Measurements from ENCODE around the gene MBOAT1. TPM values are rescaled to one million over a fixed set of nuclear protein-coding genes. Genes with fewer than 3 reads are reported as not detected.
"Not testable (repeated sequence)": the region's sequence is repeated elsewhere in the genome, so short reads cannot be mapped to it uniquely, and the experiment has no call there.

Gene MBOAT1
- polyA plus RNA-seq, 3 donors from 2014 or later, result 0.14 to 0.76 TPM; not detected in 1

GRCh38 chr6:20182926-20183521 is 29.2 kb downstream of the MBOAT1 start:
- Mint-ChIP-seq H3K4me1 (peaks cover 0 to 4% of the 10 kb centered on the region in 2 donors), H3K27me3 (ENCODE audit: low read depth in 3 of 3) (peaks cover 0 to 3% (median 3%) of the 10 kb centered on the region in 3 donors), H3K9me3 (no peaks in the 10 kb centered on the region), H3K4me3 (no peak overlapping the region), H3K36me3 (no peaks in the 10 kb centered on the region), H3K27ac (no peak overlapping the region)
- no peak for DNase-seq

DNA sequence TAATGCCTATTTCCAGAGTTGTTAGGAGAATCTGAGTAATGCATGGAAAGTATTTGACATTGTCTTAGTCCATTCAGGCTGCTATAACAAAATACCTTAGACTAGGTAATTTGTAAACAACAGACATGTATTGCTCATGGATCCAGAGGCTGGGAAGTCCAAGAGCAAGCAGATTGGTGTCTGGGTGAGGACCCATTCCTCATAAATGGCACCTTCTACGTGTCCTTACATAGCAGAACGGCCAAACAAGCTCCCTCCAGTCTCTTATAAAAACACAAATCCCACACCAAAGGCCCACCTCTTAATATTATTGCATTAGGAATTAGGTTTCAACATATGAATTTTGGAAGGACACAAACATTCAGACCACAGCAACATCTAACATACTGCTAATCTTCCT is 30.2 kb downstream of the MBOAT1 start:
- Mint-ChIP-seq H3K9me3 (no peaks in the 10 kb centered on the region), H3K4me3 (no peak overlapping the region), H3K27ac (no peak overlapping the region), H3K27me3 (ENCODE audit: low read depth in 3 of 3) (peaks cover 0 to 3% (median 3%) of the 10 kb centered on the region in 3 donors), H3K36me3 (peaks cover 0 to 3% (median 0%) of the 10 kb centered on the region in 3 donors), H3K4me1 (peaks cover 0 to 4% of the 10 kb centered on the region in 2 donors)
- no peak for DNase-seq

DNA sequence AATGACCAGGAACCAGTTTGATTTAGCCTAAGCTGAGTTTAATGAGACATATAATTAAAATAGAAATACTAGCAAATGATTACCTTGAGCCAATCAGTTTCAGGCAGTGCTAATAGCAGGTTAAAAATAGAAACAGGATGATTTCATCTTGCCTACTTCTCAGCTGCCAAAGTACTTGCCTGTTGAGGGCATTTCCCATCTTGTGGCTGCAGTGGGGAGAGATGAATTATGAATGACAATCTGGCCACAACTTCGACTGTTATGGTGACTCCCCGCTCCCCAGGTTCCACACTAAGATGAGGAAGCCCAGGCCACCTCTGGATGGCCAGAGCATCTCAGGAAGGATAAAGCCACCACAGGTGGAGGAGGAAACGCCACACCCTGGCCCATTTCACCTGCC is 31.3 kb downstream of the MBOAT1 start:
- Mint-ChIP-seq H3K4me3 (no peak overlapping the region), H3K9me3 (no peaks in the 10 kb centered on the region), H3K4me1 (peaks cover 0 to 4% of the 10 kb centered on the region in 2 donors), H3K36me3 (peaks cover 0 to 3% (median 0%) of the 10 kb centered on the region in 3 donors), H3K27me3 (ENCODE audit: low read depth in 3 of 3) (peaks cover 0 to 4% (median 3%) of the 10 kb centered on the region in 3 donors), H3K27ac (no peak overlapping the region)
- no peak for DNase-seq

DNA sequence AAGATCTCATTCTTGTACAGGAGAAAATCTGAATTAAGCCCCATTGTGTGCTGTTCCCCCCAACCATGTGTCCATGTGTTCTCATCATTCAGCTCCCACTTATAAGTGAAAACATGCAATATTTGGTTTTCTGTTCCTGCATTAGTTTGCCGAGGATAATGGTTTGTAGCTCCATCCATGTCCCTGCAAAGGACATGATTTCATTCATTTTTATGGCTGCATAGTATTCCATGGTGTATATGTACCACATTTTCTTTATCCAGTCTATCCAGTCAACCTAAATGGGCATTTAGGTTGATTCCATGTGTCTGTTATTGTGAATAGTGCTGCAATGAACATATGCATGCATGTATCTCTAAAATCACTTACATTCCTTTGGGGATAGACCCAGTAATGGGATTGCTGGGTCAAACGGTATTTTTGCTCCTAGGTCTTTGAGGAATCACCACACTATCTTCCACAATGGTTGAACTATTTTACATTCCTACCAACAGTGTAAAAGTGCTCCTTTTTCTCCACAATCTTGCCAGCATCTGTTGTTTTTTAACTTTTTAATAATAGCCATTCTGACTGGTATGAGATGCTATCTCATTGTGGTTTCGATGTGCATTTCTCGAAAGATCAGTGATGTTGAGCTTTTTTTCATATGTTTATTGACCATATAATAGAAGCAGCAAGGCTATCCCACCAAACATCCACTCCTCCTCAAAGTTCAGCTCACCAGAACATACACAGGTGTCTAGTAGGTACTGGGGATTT is 32.8 kb downstream of the MBOAT1 start:
- not testable (repeated sequence) for H3K4me1 Mint-ChIP-seq; H3K36me3 Mint-ChIP-seq; H3K9me3 Mint-ChIP-seq; DNase-seq; H3K27ac Mint-ChIP-seq; H3K27me3 Mint-ChIP-seq (ENCODE audit: low read depth in 3 of 3); H3K4me3 Mint-ChIP-seq

DNA sequence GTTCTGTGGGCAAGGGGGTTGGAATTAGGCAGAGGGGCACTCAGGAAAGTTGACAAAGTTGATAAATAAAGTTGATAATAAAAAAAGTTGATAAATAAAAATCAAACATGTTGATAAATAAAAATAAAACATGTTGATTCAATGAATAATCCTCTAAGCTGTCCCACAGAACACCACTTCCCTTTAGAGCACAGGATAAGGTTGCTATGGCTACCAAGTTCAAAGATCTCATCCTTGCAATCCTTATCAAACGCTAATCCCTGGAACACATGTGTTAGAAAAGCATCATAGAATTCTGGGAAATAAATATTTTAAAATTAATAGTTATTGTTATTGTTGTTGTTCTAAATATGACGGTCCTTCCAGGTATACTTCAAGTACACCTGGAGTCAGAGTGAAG is 33.9 kb downstream of the MBOAT1 start:
- DNase-seq, result no peak
- peaks cover 4 to 5% (median 4%) of the 10 kb centered on the region in 3 donors for H3K27me3 Mint-ChIP-seq (ENCODE audit: low read depth in 3 of 3)
- no peaks in the 10 kb centered on the region for H3K9me3 Mint-ChIP-seq
- H3K36me3 Mint-ChIP-seq, result peaks cover 0 to 3% (median 0%) of the 10 kb centered on the region in 3 donors
- H3K4me3 Mint-ChIP-seq, result no peak overlapping the region
- no peak overlapping the region for H3K27ac Mint-ChIP-seq
- H3K4me1 Mint-ChIP-seq, result peaks cover 12 to 17% of the 10 kb centered on the region in 2 donors

DNA sequence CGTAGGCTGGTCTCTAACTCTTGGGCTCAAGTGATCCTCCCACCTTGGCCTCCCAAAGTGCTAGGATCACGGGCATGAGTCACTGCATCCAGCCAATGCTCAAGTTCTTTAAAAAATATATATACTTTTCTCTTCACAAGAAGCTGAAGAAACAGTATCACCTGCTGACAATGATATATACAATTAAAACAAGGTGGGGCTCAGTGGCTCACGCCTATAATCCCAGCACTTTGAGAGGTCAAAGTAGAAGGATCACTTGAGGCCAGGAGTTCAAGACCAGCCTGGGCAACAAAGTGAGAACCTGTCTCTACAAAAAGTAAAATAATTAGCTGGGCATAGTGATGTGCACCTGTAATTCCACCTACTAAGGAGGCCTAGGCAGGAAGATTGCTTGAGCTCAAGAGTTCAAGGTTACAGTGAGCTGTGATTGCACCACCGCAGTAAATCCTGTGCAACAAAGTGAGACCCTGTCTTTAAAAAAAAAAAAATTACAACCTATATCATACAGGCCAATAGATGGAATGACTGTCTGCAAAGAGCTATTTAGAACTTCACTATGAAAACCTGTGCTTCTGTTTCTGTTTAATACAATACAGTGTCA is 36.4 kb downstream of the MBOAT1 start:
- H3K27me3 Mint-ChIP-seq (ENCODE audit: low read depth in 3 of 3), result peaks cover 4 to 5% (median 4%) of the 10 kb centered on the region in 3 donors
- DNase-seq, result no peak
- peaks cover 15 to 16% of the 10 kb centered on the region in 2 donors for H3K4me1 Mint-ChIP-seq
- H3K9me3 Mint-ChIP-seq, result no peaks in the 10 kb centered on the region
- peaks cover 0 to 3% (median 0%) of the 10 kb centered on the region in 3 donors for H3K36me3 Mint-ChIP-seq
- no peak overlapping the region for H3K27ac Mint-ChIP-seq
- no peak overlapping the region for H3K4me3 Mint-ChIP-seq

DNA sequence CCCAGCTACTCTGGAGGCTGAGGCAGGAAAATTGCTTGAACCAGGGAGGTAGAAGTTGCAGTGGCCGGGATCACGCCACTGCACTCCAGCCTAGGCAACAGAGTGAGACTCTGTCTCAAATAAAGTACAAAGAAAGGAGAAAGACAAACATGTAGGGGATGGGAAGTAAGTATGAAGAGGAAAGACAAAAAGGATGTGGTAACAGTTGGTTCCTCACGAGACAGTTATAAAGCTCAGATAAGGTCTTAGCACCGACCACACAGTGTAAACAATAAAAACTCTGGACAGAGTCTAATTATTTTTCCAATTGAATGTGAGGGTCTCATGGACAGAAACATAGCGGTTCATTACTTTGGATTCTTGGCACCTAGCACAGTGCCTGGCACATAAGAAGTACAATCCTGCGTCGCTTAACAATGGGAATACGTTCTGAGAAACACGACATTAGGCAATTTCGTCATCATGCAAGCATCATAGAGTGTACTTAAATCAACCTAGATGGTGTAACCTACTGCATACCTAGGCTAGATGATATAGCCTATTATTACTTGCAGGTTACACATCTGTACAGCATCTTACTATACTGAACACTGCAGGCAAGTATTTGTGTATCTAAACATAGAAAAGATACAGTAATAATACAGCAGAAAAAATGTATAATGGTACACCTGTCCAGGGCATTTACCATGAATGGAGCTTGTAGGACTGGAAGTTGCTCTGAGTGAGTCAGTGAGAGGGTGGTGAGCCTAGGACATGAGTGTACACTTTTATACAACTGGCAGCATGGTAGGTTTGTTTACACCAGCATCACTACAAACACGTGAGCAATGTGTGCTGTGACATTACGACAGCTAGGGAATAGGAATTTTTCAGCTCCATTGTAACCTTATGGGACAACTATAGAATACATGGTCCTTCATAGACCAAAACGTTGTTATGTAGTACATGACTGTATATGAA is 38.2 kb downstream of the MBOAT1 start:
- H3K9me3 Mint-ChIP-seq, result no peaks in the 10 kb centered on the region
- H3K36me3 Mint-ChIP-seq, result peaks cover 0 to 3% (median 0%) of the 10 kb centered on the region in 3 donors
- DNase-seq, result peak in 1 of 3 donors; percentile 0
- H3K4me3 Mint-ChIP-seq, result peak overlapping the region; percentile 28 to 60 (median 42)
- peaks cover 15 to 16% of the 10 kb centered on the region in 2 donors for H3K4me1 Mint-ChIP-seq
- peaks cover 4 to 5% (median 4%) of the 10 kb centered on the region in 3 donors for H3K27me3 Mint-ChIP-seq (ENCODE audit: low read depth in 3 of 3)
- peak overlapping the region in 2 of 6 donors; percentile 13 to 29 for H3K27ac Mint-ChIP-seq

DNA sequence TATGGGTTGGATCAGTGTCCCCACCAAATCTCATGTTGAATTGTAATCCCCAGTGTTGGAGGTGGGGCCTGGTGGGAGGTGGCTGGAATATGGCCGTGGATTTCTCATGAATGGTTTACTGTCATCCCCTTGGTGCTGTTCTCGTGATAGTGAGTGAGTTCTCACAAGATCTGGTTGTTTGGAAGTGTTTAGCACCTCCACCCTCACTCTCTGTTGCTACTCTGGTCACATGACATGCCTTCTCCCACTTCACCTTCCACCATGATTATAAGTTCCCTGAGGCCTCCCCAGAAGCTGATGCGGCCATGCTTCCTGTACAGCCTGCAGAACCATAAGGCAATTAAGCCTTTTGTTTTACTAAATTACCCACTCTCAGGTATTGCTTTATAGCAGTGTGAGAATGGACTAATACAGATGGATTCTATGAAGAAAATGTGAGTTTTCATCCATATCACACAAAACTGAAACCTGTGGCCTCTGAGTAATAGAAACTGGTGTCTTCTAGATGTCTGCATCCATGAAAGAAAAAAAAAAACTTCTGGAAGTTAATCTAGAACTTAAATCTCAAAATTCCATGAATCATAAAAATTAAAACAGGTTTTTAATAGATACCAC is 39.3 kb downstream of the MBOAT1 start:
- peaks cover 4 to 9% (median 5%) of the 10 kb centered on the region in 3 donors for H3K27me3 Mint-ChIP-seq (ENCODE audit: low read depth in 3 of 3)
- no peak overlapping the region for H3K4me3 Mint-ChIP-seq
- no peaks in the 10 kb centered on the region for H3K9me3 Mint-ChIP-seq
- DNase-seq, result no peak
- H3K27ac Mint-ChIP-seq, result peak overlapping the region in 1 of 6 donors; percentile 41
- H3K4me1 Mint-ChIP-seq, result peaks cover 15 to 16% of the 10 kb centered on the region in 2 donors
- peaks cover 0 to 3% (median 0%) of the 10 kb centered on the region in 3 donors for H3K36me3 Mint-ChIP-seq

DNA sequence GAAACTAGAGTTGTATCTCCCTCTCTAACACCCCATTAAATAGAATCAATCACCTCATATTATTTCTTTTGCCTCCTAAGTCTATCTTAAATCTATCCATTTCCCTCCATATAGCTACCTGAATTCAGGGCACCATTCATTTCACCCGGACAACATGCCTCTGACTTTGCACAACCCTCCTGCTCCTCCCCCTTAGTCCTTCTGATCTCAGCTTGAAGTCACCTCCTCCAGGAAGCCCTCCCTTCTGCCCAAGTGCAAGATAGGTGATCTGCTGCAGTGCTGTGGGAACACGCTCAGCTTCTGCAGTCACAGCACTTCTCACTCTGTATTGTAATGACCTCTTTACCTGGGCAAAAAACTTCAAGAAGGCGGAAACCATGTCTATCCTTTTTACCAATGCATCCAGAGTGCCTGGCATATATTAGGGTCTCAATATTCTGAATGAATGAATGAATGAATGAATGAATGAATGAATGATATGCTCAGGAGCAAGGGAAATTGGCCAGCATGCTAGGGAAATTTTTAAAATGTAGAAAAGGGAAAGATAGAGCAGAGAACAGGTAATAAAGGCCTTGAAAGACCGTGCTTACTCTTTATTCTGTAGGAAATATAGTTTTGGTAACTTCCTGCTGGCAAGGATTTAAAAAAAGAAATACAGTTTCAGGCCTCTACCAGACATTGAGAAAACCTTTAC is 41.7 kb downstream of the MBOAT1 start:
- DNase-seq, result no peak
- Mint-ChIP-seq H3K4me1 (peaks cover 15 to 16% of the 10 kb centered on the region in 2 donors), H3K36me3 (no peaks in the 10 kb centered on the region), H3K4me3 (no peak overlapping the region), H3K27ac (no peak overlapping the region), H3K9me3 (no peaks in the 10 kb centered on the region), H3K27me3 (ENCODE audit: low read depth in 3 of 3) (peaks cover 3 to 9% (median 5%) of the 10 kb centered on the region in 3 donors)

GRCh38 chr6:20169786-20170185 is 42.5 kb downstream of the MBOAT1 start:
- Mint-ChIP-seq H3K4me3 (no peak overlapping the region), H3K27ac (no peak overlapping the region), H3K36me3 (no peaks in the 10 kb centered on the region), H3K27me3 (ENCODE audit: low read depth in 3 of 3) (peaks cover 3 to 9% (median 4%) of the 10 kb centered on the region in 3 donors), H3K9me3 (no peaks in the 10 kb centered on the region), H3K4me1 (peaks cover 15 to 16% of the 10 kb centered on the region in 2 donors)
- DNase-seq, result no peak

- Mint-ChIP-seq H3K27me3 (ENCODE audit: low read depth in 3 of 3) (peaks cover under 1 to 6% (median 4%) of the 10 kb centered on the region in 3 donors), H3K4me3 (no peak overlapping the region), H3K27ac (no peak overlapping the region)
Observed at GRCh38 chr6:20169119-20169557, 43.1 kb downstream of the MBOAT1 start.

DNA sequence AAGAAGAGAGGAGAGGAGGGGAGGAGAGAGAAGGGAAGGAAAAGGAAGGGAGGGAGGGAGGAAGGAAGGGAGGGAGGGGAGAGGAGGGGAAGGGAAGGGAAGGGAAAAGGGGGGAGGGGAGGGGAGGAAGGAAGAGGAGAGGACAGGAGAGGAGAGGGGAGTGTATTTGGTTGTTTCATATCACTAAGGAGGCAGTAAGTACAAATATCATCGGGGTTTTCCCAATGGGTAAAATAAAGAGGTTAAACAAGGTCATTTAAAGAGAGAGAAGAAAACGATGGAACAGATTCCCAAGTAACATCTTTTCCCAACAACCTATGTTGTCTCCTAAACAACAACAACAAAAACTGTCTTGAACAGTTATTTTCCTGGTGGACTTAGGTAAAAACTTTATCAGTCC is 43.6 kb downstream of the MBOAT1 start:
- no peak overlapping the region for H3K27ac Mint-ChIP-seq
- H3K4me3 Mint-ChIP-seq, result no peak overlapping the region
- no peak for DNase-seq
- no peaks in the 10 kb centered on the region for H3K9me3 Mint-ChIP-seq
- no peaks in the 10 kb centered on the region for H3K36me3 Mint-ChIP-seq
- peaks cover 6 to 7% of the 10 kb centered on the region in 2 donors for H3K4me1 Mint-ChIP-seq
- H3K27me3 Mint-ChIP-seq (ENCODE audit: low read depth in 3 of 3), result peaks cover 0 to 4% (median 4%) of the 10 kb centered on the region in 3 donors

More at GRCh38 chr6:20169119-20169557, 43.1 kb downstream of the MBOAT1 start:
- Mint-ChIP-seq H3K9me3 (no peaks in the 10 kb centered on the region), H3K4me1 (peaks cover 11% of the 10 kb centered on the region in 2 donors), H3K36me3 (no peaks in the 10 kb centered on the region)
- no peak for DNase-seq
